Measurements from ENCODE around the gene PCYT2. TPM values are rescaled to one million over a fixed set of nuclear protein-coding genes. Genes with fewer than 3 reads are reported as not detected.
"Not testable (repeated sequence)": the region's sequence is repeated elsewhere in the genome, so short reads cannot be mapped to it uniquely, and the experiment has no call there.

PCYT2 gene
- total and polyA plus RNA-seq, 7 experiments from 2014 or later = 17.5 to 43.6 (median 27.0) TPM

DNA sequence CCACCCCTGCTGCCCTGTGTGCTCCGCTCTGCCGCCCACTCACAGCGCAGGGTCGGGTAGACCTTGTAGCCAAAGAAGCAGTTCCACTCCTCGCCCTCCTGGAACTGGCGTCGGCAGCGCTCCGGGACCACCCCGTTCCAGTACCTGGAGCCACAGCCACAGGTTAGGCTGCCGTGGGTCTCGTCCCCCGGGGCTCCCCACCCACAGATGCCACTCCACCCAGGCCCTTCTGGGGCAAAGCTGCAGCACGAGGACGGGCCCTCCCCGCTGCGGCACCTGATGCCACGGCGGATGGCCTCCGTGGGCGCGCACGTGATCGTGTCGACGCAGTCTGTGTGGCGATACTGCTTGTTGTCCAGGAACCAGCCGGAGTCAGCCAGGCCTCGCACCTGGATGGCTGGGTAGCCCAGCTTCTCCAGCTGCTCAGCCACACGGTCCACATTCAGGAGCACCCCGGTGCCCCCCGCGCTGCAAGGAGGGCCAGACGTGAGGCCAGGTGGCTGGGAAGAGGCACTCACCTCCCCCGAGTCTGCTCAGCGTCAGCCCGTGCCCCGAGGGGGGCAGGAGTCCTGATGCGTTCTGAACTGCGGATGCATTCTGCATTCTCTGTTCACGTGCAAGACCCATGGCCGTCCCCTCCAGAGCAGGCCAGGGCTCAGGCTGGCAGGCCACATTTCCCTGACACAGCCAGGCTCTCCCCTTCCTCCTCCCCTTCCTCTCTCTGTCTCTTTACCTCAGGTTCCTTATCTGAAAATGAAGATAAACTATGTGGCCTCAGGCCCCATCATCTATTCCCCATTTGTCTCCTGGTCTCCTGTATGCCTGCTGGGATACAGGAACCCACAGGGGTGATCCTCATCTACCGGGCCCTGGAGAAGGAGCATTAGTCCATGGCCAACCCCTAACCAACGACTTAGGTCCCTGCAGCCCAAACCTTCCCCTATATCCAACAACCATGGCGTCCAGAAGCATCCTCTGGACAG is 45.7 kb upstream of the PCYT2 start:
- no peaks in the 10 kb centered on the region for H3K36me3 ChIP-seq (ENCODE audit: control insufficient read depth in 2 of 3, insufficient read depth in 3 of 3, low read length in 3 of 3)
- Mint-ChIP-seq H3K4me1 (peaks cover 0 to 7% (median 1%) of the 10 kb centered on the region in 7 donors), H3K27me3 (peaks cover 0 to 17% (median 9%) of the 10 kb centered on the region in 5 donors), H3K27ac (peak overlapping the region in 1 of 9 donors; percentile 62), H3K4me3 (peak overlapping the region in 2 of 10 donors; percentile 21 to 45), H3K36me3 (no peaks in the 10 kb centered on the region), H3K9me3 (no peaks in the 10 kb centered on the region)
- intact Hi-C loops (cut with micrococcal nuclease) = no loop called here
- no peak overlapping the region for H3K4me3 ChIP-seq (ENCODE audit: low read length)
- H3K9me3 ChIP-seq (ENCODE audit: control insufficient read depth in 2 of 3, low read length in 3 of 3) = no peaks in the 10 kb centered on the region
- ChIA-PET POLR2A (no interaction called here), CTCF (no interaction called here)
- no peak for DNase-seq
- peaks cover 5 to 8% of the 10 kb centered on the region in 2 donors for H3K27me3 ChIP-seq (ENCODE audit: control insufficient read depth in 2 of 2, insufficient read depth in 2 of 2, low read length in 2 of 2)
- H3K4me1 ChIP-seq (ENCODE audit: control insufficient read depth in 2 of 2, insufficient read depth in 2 of 2, low read length in 2 of 2) = peaks cover 0 to 4% of the 10 kb centered on the region in 2 donors
- no peak overlapping the region for H3K27ac ChIP-seq (ENCODE audit: low read depth, low read length)
- no peak for ATAC-seq

DNA sequence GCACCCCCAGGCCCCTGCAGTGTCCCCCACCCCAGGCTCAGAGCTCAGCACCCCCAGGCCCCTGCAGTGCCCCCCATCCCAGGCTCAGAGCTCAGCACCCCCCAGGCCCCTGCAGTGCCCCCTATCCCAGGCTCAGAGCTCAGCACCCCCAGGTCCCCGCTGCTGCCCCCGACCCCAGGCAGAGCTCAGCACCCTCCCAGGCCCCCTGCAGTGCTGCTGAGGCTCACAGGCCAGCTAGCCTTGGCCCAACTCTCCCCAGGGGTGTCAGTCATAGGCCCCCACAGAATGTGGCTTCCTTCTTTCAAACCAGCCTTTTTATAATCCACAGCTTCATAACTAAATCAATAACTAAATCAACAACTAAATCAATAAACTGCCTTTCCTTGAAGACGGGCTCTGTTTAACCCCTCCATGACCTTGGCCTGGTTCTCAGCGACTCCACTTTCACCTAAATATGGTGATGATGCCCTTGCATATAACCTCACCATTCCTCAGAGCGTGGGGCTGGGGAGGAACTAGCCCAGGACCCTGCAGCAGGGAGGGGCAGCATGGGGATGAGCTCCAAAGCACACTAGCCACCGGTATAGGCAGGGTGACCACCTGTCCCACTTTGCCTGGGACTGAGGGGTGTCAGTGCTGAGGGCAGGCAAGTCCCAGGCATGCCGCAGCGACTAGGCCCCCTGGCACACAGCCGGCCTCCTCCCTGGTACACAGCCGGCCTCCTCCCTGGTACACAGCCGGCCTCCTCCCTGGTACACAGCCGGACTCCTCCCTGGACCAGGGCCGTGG is 44.8 kb upstream of the PCYT2 start:
- no peak for ATAC-seq
- no peak overlapping the region for H3K27ac ChIP-seq (ENCODE audit: low read depth, low read length)
- intact Hi-C loops (cut with micrococcal nuclease) = no loop called here

DNA sequence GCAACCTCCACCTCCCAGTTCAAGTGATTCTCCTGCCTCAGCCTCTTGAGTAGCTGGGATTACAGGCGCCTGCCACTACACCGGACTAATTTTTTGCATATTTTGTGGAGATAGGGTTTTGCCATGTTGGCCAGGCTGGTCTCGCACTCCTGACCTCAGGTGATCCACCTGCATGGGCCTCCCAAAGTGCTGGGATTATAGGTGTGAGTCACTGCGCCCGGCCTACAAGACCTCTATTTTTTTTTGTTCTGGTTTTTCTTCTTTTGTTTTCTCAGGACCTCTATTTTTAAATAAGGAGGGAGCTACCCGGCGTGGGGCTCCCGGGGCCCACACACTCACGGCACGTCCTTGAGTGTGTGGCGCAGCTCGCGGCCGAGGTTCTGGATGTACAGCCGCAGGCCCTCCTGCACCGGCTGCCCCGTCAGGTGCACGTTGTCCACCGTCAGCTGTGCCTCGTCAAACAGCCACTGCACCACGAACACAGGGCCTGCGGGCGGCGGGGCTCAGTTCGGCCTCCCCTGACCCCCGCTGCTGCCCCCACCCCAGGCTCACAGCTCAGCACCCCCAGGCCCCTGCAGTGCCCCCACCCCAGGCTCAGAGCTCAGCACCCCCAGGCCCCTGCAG is 44.0 kb upstream of the PCYT2 start:
- peaks cover 0 to 27% (median 9%) of the 10 kb centered on the region in 5 donors for H3K27me3 Mint-ChIP-seq
- intact Hi-C loops (cut with micrococcal nuclease) = no loop called here
- peaks cover 0 to 13% (median 4%) of the 10 kb centered on the region in 7 donors for H3K4me1 Mint-ChIP-seq
- peak overlapping the region in 2 of 10 donors; percentile 8 to 70 for H3K4me3 Mint-ChIP-seq
- Histone ChIP-seq H3K27me3 (ENCODE audit: control insufficient read depth in 2 of 2, insufficient read depth in 2 of 2, low read length in 2 of 2) (peaks cover 5 to 8% of the 10 kb centered on the region in 2 donors), H3K36me3 (ENCODE audit: control insufficient read depth in 2 of 3, insufficient read depth in 3 of 3, low read length in 3 of 3) (no peaks in the 10 kb centered on the region), H3K9me3 (ENCODE audit: control insufficient read depth in 2 of 3, low read length in 3 of 3) (no peaks in the 10 kb centered on the region), H3K4me1 (ENCODE audit: control insufficient read depth in 2 of 2, insufficient read depth in 2 of 2, low read length in 2 of 2) (peaks cover 0 to 4% of the 10 kb centered on the region in 2 donors), H3K4me3 (ENCODE audit: low read length) (no peak overlapping the region), H3K27ac (ENCODE audit: low read depth, low read length) (no peak overlapping the region)
- ATAC-seq (no peak), DNase-seq (no peak)
- ChIA-PET CTCF (interaction anchor here (0.6 to 3.5 kb wide), 3 partner anchors 12 to 794 kb away, joined by 3 to 14 read pairs (median 3); partner anchors contain the start of gene CENPX), POLR2A (interaction anchor here (0.6 to 0.9 kb wide), 3 partner anchors 12 to 67 kb away, joined by 3 to 6 read pairs (median 3); no protein-coding TSS in a partner anchor)
- H3K9me3 Mint-ChIP-seq = no peaks in the 10 kb centered on the region
- H3K27ac Mint-ChIP-seq = peak overlapping the region in 2 of 9 donors; percentile 28 to 38
- no peaks in the 10 kb centered on the region for H3K36me3 Mint-ChIP-seq

More for the DNA sequence above, 44.8 kb upstream of the PCYT2 start:
- H3K27me3 ChIP-seq (ENCODE audit: control insufficient read depth in 2 of 2, insufficient read depth in 2 of 2, low read length in 2 of 2) = peaks cover 5 to 8% of the 10 kb centered on the region in 2 donors
- POLR2A ChIA-PET = interaction anchor here (0.9 kb wide), 1 partner anchor 11 kb away, joined by 3 read pairs; no protein-coding TSS in a partner anchor
- peaks cover 0 to 22% (median 9%) of the 10 kb centered on the region in 5 donors for H3K27me3 Mint-ChIP-seq
- H3K4me1 Mint-ChIP-seq = peaks cover 0 to 9% (median 4%) of the 10 kb centered on the region in 7 donors
- H3K27ac Mint-ChIP-seq = peak overlapping the region in 1 of 9 donors; percentile 36
- H3K9me3 Mint-ChIP-seq = no peaks in the 10 kb centered on the region
- CTCF ChIA-PET = interaction anchor here (0.6 to 0.9 kb wide), 2 partner anchors 12 to 793 kb away, joined by 3 read pairs; no protein-coding TSS in a partner anchor
- no peak for DNase-seq
- no peaks in the 10 kb centered on the region for H3K36me3 ChIP-seq (ENCODE audit: control insufficient read depth in 2 of 3, insufficient read depth in 3 of 3, low read length in 3 of 3)
- no peak overlapping the region for H3K4me3 Mint-ChIP-seq
- no peaks in the 10 kb centered on the region for H3K9me3 ChIP-seq (ENCODE audit: control insufficient read depth in 2 of 3, low read length in 3 of 3)
- peaks cover 0 to 4% of the 10 kb centered on the region in 2 donors for H3K4me1 ChIP-seq (ENCODE audit: control insufficient read depth in 2 of 2, insufficient read depth in 2 of 2, low read length in 2 of 2)
- H3K4me3 ChIP-seq (ENCODE audit: low read length) = no peak overlapping the region
- no peaks in the 10 kb centered on the region for H3K36me3 Mint-ChIP-seq

- ATAC-seq (no peak), DNase-seq (no peak)
- Histone ChIP-seq H3K36me3 (ENCODE audit: control insufficient read depth in 2 of 3, insufficient read depth in 3 of 3, low read length in 3 of 3) (no peaks in the 10 kb centered on the region), H3K27me3 (ENCODE audit: control insufficient read depth in 2 of 2, insufficient read depth in 2 of 2, low read length in 2 of 2) (peaks cover 5 to 8% of the 10 kb centered on the region in 2 donors), H3K9me3 (ENCODE audit: control insufficient read depth in 2 of 3, low read length in 3 of 3) (no peaks in the 10 kb centered on the region), H3K4me3 (ENCODE audit: low read length) (no peak overlapping the region), H3K4me1 (ENCODE audit: control insufficient read depth in 2 of 2, insufficient read depth in 2 of 2, low read length in 2 of 2) (peaks cover 0 to 4% of the 10 kb centered on the region in 2 donors), H3K27ac (ENCODE audit: low read depth, low read length) (no peak overlapping the region)
- POLR2A ChIA-PET = interaction anchor here (0.6 to 0.9 kb wide), 2 partner anchors 13 to 67 kb away, joined by 3 to 6 read pairs; no protein-coding TSS in a partner anchor
- H3K4me1 Mint-ChIP-seq = peaks cover 0 to 13% (median 4%) of the 10 kb centered on the region in 7 donors
- peak overlapping the region in 2 of 9 donors; percentile 10 to 38 for H3K27ac Mint-ChIP-seq
- no peaks in the 10 kb centered on the region for H3K9me3 Mint-ChIP-seq
- H3K27me3 Mint-ChIP-seq = peaks cover 0 to 27% (median 9%) of the 10 kb centered on the region in 5 donors
- peak overlapping the region in 2 of 10 donors; percentile 8 to 70 for H3K4me3 Mint-ChIP-seq
- H3K36me3 Mint-ChIP-seq = no peaks in the 10 kb centered on the region
- CTCF ChIA-PET = interaction anchor here (0.9 to 3.5 kb wide), 2 partner anchors 64 to 67 kb away, joined by 3 to 14 read pairs; partner anchors contain the start of gene CENPX
- intact Hi-C loops (cut with micrococcal nuclease) = no loop called here
Measured at GRCh38 chr17:81954131-81955057, 43.2 kb upstream of the PCYT2 start.

DNA sequence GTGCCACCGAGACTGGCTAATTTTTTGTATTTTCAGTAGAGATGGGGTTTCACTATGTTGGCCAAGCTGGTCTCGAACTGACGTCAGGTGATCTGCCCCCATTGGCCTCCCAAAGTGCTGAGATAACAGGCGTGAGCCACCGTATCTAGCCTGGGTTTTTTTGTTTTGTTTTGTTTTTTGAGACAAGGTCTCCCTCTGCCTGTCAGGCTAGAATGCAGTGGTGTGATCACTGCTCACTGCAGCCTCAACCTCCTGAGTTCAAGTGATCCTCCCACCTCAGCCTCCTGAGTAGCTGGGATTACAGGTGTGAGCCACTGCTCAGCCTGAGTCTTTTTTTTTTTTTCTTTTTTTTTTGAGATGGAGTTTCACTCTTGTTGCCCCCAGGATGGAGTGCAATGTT is 42.2 kb upstream of the PCYT2 start:
- H3K4me3 Mint-ChIP-seq; H3K36me3 Mint-ChIP-seq; H3K4me3 ChIP-seq (ENCODE audit: low read length); H3K9me3 Mint-ChIP-seq; H3K9me3 ChIP-seq (ENCODE audit: control insufficient read depth in 2 of 3, low read length in 3 of 3); POLR2A ChIA-PET; H3K27ac Mint-ChIP-seq; H3K27ac ChIP-seq (ENCODE audit: low read depth, low read length); H3K27me3 ChIP-seq (ENCODE audit: control insufficient read depth in 2 of 2, insufficient read depth in 2 of 2, low read length in 2 of 2); intact Hi-C loops (cut with micrococcal nuclease); H3K36me3 ChIP-seq (ENCODE audit: control insufficient read depth in 2 of 3, insufficient read depth in 3 of 3, low read length in 3 of 3); ATAC-seq; DNase-seq; H3K4me1 ChIP-seq (ENCODE audit: control insufficient read depth in 2 of 2, insufficient read depth in 2 of 2, low read length in 2 of 2): not testable (repeated sequence)
- CTCF ChIA-PET = interaction anchor here (0.9 to 3.5 kb wide), 2 partner anchors 65 to 68 kb away, joined by 3 to 14 read pairs; partner anchors contain the start of gene CENPX
- H3K27me3 Mint-ChIP-seq = peaks cover 0 to 20% (median 3%) of the 10 kb centered on the region in 5 donors
- peaks cover 0 to 11% (median 4%) of the 10 kb centered on the region in 7 donors for H3K4me1 Mint-ChIP-seq
